ENCODE measurements around the gene FBXL12. TPM values are rescaled to one million over a fixed set of nuclear protein-coding genes. Genes with fewer than 3 reads are reported as not detected.

Gene FBXL12
- total and polyA plus RNA-seq, 2 donors (not counting 1 experiment from before 2014, with no cell fraction given): 41.5 to 79.4 TPM

DNA sequence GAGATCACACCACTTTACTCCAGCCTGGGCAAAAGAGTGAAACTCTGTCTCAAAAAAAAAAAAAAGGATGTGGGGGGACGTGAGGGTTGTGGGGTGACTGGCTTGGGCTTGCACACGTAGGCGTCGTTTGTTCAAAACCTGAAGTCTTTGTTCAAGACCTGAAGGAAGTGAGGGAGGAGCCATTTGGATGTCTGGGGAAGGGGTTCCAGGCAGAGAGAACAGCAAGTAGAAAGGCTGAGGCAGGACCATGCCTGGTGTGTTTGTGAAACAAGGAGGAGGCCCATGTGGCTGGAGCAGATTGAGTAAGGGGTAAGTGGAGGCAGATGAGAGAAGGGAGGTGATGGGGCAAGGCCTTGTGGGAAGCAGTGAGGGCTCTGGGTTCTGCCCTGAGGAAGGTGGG is 44.1 kb upstream of the FBXL12 start:
- Mint-ChIP-seq H3K4me3 (no peak overlapping the region), H3K27ac (no peak overlapping the region), H3K9me3 (ENCODE audit: insufficient read depth) (no peaks in the 10 kb centered on the region), H3K4me1 (peaks cover 7% of the 10 kb centered on the region), H3K27me3 (peaks cover 4% of the 10 kb centered on the region)
- H3K27ac ChIP-seq (ENCODE audit: low read length in 2 of 2): no peak overlapping the region
- H3K36me3 ChIP-seq (replicated peaks in 1 of 2; ENCODE audit: control extremely low read depth in 1 of 2, control insufficient read depth in 1 of 2, extremely low read depth in 1 of 2, insufficient read depth in 2 of 2, low read length in 1 of 2): no peaks in the 10 kb centered on the region
- no peaks in the 10 kb centered on the region for H3K27me3 ChIP-seq (replicated peaks in 1 of 4; ENCODE audit: control extremely low read depth in 1 of 4, control insufficient read depth in 3 of 4, insufficient read depth in 4 of 4, low read length in 3 of 4)
- no peak overlapping the region for H3K9ac ChIP-seq (ENCODE audit: low read length)
- DNase-seq (no peak), ATAC-seq (ENCODE audit: low read depth) (no peak)
- H2AFZ ChIP-seq (ENCODE audit: insufficient read depth, low read depth, low read length, poor library complexity, severe bottlenecking): no peak overlapping the region
- H3K4me3 ChIP-seq (ENCODE audit: control extremely low read depth in 1 of 5, extremely low read depth in 1 of 5, insufficient read depth in 1 of 5, low read depth in 2 of 5, low read length in 4 of 5): no peak overlapping the region
- no peaks in the 10 kb centered on the region for H4K20me1 ChIP-seq (ENCODE audit: control insufficient read depth, insufficient read depth, low read length, poor library complexity, severe bottlenecking)
- POLR2A ChIA-PET: no interaction called here
- H3K4me2 ChIP-seq (replicated peaks; ENCODE audit: low read depth, low read length, poor library complexity, severe bottlenecking): no peak overlapping the region
- CTCF ChIA-PET: interaction anchor here (0.7 kb wide), 1 partner anchor 1540 kb away, joined by 4 read pairs; no protein-coding TSS in a partner anchor
- H3K4me1 ChIP-seq (ENCODE audit: control insufficient read depth in 2 of 2, insufficient read depth in 2 of 2, low read length in 2 of 2): peaks cover 6 to 7% of the 10 kb centered on the region in 2 donors
- no peaks in the 10 kb centered on the region for H3K79me2 ChIP-seq (ENCODE audit: control insufficient read depth, insufficient read depth, low read length)
- intact Hi-C loops (cut with micrococcal nuclease): no loop called here
- TF ChIP-seq CTCF (IDR thresholded peaks at IDR 0.05) (no peak), EZH2 (IDR thresholded peaks at IDR 0.05; ENCODE audit: borderline replicate concordance, insufficient read depth, low read depth, low read length, poor library complexity, severe bottlenecking) (no peak)
- no peaks in the 10 kb centered on the region for H3K9me3 ChIP-seq (ENCODE audit: control extremely low read depth in 1 of 3, control insufficient read depth in 2 of 3, insufficient read depth in 1 of 3, low read length in 2 of 3)
- 56% methylated on average over 4 of the region's 4 CpGs for WGBS (ENCODE audit: insufficient coverage)

GRCh38 chr19:9861503-9861902 is 42.6 kb upstream of the FBXL12 start:
- no peaks in the 10 kb centered on the region for H3K79me2 ChIP-seq (ENCODE audit: control insufficient read depth, insufficient read depth, low read length)

More at GRCh38 chr19:9861503-9861902, 42.6 kb upstream of the FBXL12 start:
- no peak overlapping the region for H2AFZ ChIP-seq (ENCODE audit: insufficient read depth, low read depth, low read length, poor library complexity, severe bottlenecking)
- no peak overlapping the region for H3K27ac Mint-ChIP-seq
- H3K27me3 ChIP-seq (replicated peaks in 1 of 4; ENCODE audit: control extremely low read depth in 1 of 4, control insufficient read depth in 3 of 4, insufficient read depth in 4 of 4, low read length in 3 of 4): no peaks in the 10 kb centered on the region
- H3K4me1 Mint-ChIP-seq: peaks cover 17% of the 10 kb centered on the region
- H3K27me3 Mint-ChIP-seq: peaks cover 4% of the 10 kb centered on the region
- no peak overlapping the region for H3K4me3 Mint-ChIP-seq
- ATAC-seq (ENCODE audit: low read depth): no peak
- DNase-seq: no peak
- intact Hi-C loops (cut with micrococcal nuclease): no loop called here
- H3K27ac ChIP-seq (ENCODE audit: low read length in 2 of 2): no peak overlapping the region
- H3K4me2 ChIP-seq (replicated peaks; ENCODE audit: low read depth, low read length, poor library complexity, severe bottlenecking): no peak overlapping the region
- no peak overlapping the region for H3K9ac ChIP-seq (ENCODE audit: low read length)
- H4K20me1 ChIP-seq (ENCODE audit: control insufficient read depth, insufficient read depth, low read length, poor library complexity, severe bottlenecking): no peaks in the 10 kb centered on the region
- WGBS (ENCODE audit: insufficient coverage): 100% methylated on average over 1 of the region's 1 CpG
- H3K9me3 Mint-ChIP-seq (ENCODE audit: insufficient read depth): no peaks in the 10 kb centered on the region
- H3K9me3 ChIP-seq (ENCODE audit: control extremely low read depth in 1 of 3, control insufficient read depth in 2 of 3, insufficient read depth in 1 of 3, low read length in 2 of 3): no peaks in the 10 kb centered on the region
- ChIA-PET POLR2A (no interaction called here), CTCF (no interaction called here)
- H3K4me3 ChIP-seq (ENCODE audit: control extremely low read depth in 1 of 5, extremely low read depth in 1 of 5, insufficient read depth in 1 of 5, low read depth in 2 of 5, low read length in 4 of 5): no peak overlapping the region
- no peak for TF ChIP-seq EZH2 (IDR thresholded peaks at IDR 0.05; ENCODE audit: borderline replicate concordance, insufficient read depth, low read depth, low read length, poor library complexity, severe bottlenecking)
- no peak for TF ChIP-seq CTCF (IDR thresholded peaks at IDR 0.05)
- peaks cover 12% of the 10 kb centered on the region in 2 donors for H3K4me1 ChIP-seq (ENCODE audit: control insufficient read depth in 2 of 2, insufficient read depth in 2 of 2, low read length in 2 of 2)
- H3K36me3 ChIP-seq (replicated peaks in 1 of 2; ENCODE audit: control extremely low read depth in 1 of 2, control insufficient read depth in 1 of 2, extremely low read depth in 1 of 2, insufficient read depth in 2 of 2, low read length in 1 of 2): no peaks in the 10 kb centered on the region
